Measurements from ENCODE around the gene NDUFB8. TPM values are rescaled to one million over a fixed set of nuclear protein-coding genes. Genes with fewer than 3 reads are reported as not detected.

The NDUFB8 gene
- total RNA-seq = 170 and 235 TPM in 2 replicates

GRCh38 chr10:100529475-100530298 lies at the start of gene NDUFB8:
Gene NDUFB8 (minus strand): TSS chr10:100529871. CDS start chr10:100529851, 20 bp downstream.

DNA sequence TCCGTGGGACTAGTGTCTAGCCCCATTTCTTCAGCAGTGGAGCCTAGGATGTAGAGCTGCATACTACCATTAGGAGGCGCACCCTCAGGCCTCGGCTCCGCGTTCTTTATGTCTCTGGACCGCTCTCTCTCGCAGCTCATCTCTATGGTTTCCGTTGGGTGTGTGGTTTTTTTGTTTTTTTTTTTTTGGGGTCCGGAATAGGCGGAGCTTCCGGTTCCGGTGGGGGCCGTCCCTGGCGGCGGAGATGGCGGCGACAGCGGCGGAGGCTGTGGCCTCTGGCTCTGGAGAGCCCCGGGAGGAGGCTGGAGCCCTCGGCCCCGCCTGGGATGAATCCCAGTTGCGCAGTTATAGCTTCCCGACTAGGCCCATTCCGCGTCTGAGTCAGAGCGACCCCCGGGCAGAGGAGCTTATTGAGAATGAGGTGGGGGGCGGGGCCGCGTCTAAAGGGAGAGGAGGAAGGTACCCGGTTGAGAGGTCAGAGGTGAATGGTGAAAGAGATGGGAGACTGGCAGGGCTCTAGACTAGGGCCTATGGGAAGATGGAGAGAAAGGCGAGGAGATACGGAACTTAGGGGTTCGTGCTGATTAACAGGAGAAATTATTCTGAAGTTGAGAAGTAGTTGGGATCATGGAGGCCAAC lies 6.2 kb upstream of the NDUFB8 start, which contains the start of gene HIF1AN:
HIF1AN (plus strand) TSS at position 229 of the 639 bp plus-strand sequence; CDS start at position 245, 16 bp downstream.

DNA sequence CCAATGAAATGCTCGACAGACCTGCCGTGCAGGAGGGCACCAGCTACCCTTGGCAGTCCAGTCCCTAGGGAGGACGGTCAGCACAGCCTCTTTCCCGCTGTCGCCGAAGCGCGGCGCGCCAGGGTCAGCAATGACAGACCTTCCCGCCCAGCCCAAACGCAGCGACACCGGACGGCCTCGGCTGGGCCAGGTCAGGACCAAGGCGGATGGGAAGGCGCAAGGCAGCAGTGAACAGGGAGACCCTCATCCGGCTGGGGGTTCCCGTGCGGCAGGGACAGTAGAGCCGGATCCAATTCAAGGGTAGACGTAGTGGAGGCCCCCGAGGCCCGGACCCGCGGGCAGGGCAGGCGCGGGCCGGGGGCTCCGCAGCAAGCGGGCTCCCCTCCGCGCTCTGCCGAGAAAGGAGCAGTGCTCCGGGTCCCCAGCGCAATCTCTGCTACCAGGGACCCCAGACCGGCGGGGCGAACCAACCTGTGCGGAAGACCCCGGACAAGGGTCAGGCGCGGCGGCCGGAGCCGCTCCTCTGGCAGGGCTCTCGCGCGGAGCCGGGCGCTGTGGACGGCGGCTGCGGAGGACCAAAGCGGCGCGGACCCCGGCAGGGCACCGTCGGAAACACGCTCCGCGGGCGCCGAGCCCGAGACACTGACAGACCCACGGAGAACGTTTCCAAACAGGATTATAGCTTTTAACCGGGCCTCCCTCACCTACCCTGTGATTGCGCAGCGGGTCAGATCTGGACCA lies 10.2 kb downstream of the NDUFB8 start, which contains the start of gene SEC31B:
SEC31B (minus strand) TSS at position 551 of the 741 bp plus-strand sequence. CDS start 2,909 bp downstream, outside the sequence.

Other genes starting within 250 kb of the NDUFB8 start
- 50.1 and 73.3 TPM in 2 replicates for gene BLOC1S2, start 243.2 kb downstream of the NDUFB8 start, total RNA-seq
- not detected in 2 replicates for gene PKD2L1, start 199.6 kb downstream of the NDUFB8 start, total RNA-seq
- 109 and 329 TPM in 2 replicates for gene SCD, start 182.6 kb downstream of the NDUFB8 start, total RNA-seq
- gene WNT8B, start 66.9 kb downstream of the NDUFB8 start, total RNA-seq = not detected in 2 replicates
- gene SEC31B, start 10.0 kb downstream of the NDUFB8 start, total RNA-seq = 3.3 and 3.9 TPM in 2 replicates
- 10.8 and 12.3 TPM in 2 replicates for gene HIF1AN, start 6.1 kb upstream of the NDUFB8 start, total RNA-seq
- gene PAX2, start 215.7 kb upstream of the NDUFB8 start, total RNA-seq = not detected in 2 replicates